ENCODE results near the gene AZIN2.

The AZIN2 gene

GRCh38 chr1:33151116-33151515, 70.2 kb downstream of the AZIN2 start:
- no peak for DNase-seq (ENCODE audit: low read depth in 3 of 3)

- no peak for DNase-seq (ENCODE audit: low read depth in 3 of 3)
Observed at GRCh38 chr1:33152685-33153432, 71.9 kb downstream of the AZIN2 start.

- DNase-seq (ENCODE audit: low read depth in 3 of 3), result no peak
Observed at GRCh38 chr1:33153650-33154049, 72.7 kb downstream of the AZIN2 start.

GRCh38 chr1:33155877-33156538, 75.1 kb downstream of the AZIN2 start:
- DNase-seq (ENCODE audit: low read depth in 3 of 3), result no peak

- DNase-seq (ENCODE audit: low read depth in 3 of 3), result no peak
Observed at GRCh38 chr1:33157131-33157530, 76.2 kb downstream of the AZIN2 start.

GRCh38 chr1:33158366-33158765, 77.4 kb downstream of the AZIN2 start:
- DNase-seq (ENCODE audit: low read depth in 3 of 3), result no peak

GRCh38 chr1:33159577-33159976, 78.6 kb downstream of the AZIN2 start:
- no peak for DNase-seq (ENCODE audit: low read depth in 3 of 3)

- no peak for DNase-seq (ENCODE audit: low read depth in 3 of 3)
Observed at GRCh38 chr1:33161061-33161681, 80.2 kb downstream of the AZIN2 start.

- no peak for DNase-seq (ENCODE audit: low read depth in 3 of 3)
Observed at GRCh38 chr1:33162141-33162540, 81.2 kb downstream of the AZIN2 start.

- no peak for DNase-seq (ENCODE audit: low read depth in 3 of 3)
Observed at GRCh38 chr1:33163621-33164519, 82.9 kb downstream of the AZIN2 start.

GRCh38 chr1:33165209-33165608, 84.3 kb downstream of the AZIN2 start:
- DNase-seq (ENCODE audit: low read depth in 3 of 3), result no peak

GRCh38 chr1:33165809-33166208, 84.9 kb downstream of the AZIN2 start:
- DNase-seq (ENCODE audit: low read depth in 3 of 3), result no peak

GRCh38 chr1:33167650-33168447, 86.9 kb downstream of the AZIN2 start:
- no peak for DNase-seq (ENCODE audit: low read depth in 3 of 3)

GRCh38 chr1:33168556-33169289, 87.8 kb downstream of the AZIN2 start:
- DNase-seq (ENCODE audit: low read depth in 3 of 3), result no peak

- no peak for DNase-seq (ENCODE audit: low read depth in 3 of 3)
Observed at GRCh38 chr1:33169290-33170055, 88.5 kb downstream of the AZIN2 start.
